IPS DF 19.7 (cell line): ENCODE results near the gene IRF7.

ENCODE experiments used
- DNase-seq: peaks from one replicate; pipeline ENCODE4 v3.0.0-alpha.2; 2013; ENCODE audit warnings: low read depth, low spot score

The IRF7 gene

GRCh38 chr11:608791-609251 lies 6.9 kb downstream of the IRF7 start:
- DNase-seq = no peak

- DNase-seq = no peak
Observed at GRCh38 chr11:607971-608659, 7.6 kb downstream of the IRF7 start.

- no peak for DNase-seq
Observed at GRCh38 chr11:607020-607780, 8.6 kb downstream of the IRF7 start.

- DNase-seq = no peak
Observed at GRCh38 chr11:606245-606644, 9.5 kb downstream of the IRF7 start.

GRCh38 chr11:605286-606129 lies 10.2 kb downstream of the IRF7 start:
- DNase-seq = no peak

GRCh38 chr11:603154-603553 lies 12.6 kb downstream of the IRF7 start:
- no peak for DNase-seq

GRCh38 chr11:601573-602245 lies 14.0 kb downstream of the IRF7 start:
- no peak for DNase-seq

- no peak for DNase-seq
Observed at GRCh38 chr11:598005-598680, 17.6 kb downstream of the IRF7 start.

- DNase-seq = no peak
Observed at GRCh38 chr11:597166-597725, 18.5 kb downstream of the IRF7 start.

- no peak for DNase-seq
Observed at GRCh38 chr11:596374-596773, 19.4 kb downstream of the IRF7 start.

GRCh38 chr11:595400-595799 lies 20.4 kb downstream of the IRF7 start:
- no peak for DNase-seq

GRCh38 chr11:593347-593746 lies 22.4 kb downstream of the IRF7 start:
- no peak for DNase-seq

GRCh38 chr11:592918-593317 lies 22.8 kb downstream of the IRF7 start:
- DNase-seq = no peak

- DNase-seq = no peak
Observed at GRCh38 chr11:592501-592900, 23.2 kb downstream of the IRF7 start.

GRCh38 chr11:590997-591396 lies 24.8 kb downstream of the IRF7 start:
- DNase-seq = no peak

- no peak for DNase-seq
Observed at GRCh38 chr11:589798-590197, 26.0 kb downstream of the IRF7 start.

GRCh38 chr11:587978-588380 lies 27.8 kb downstream of the IRF7 start:
- DNase-seq = no peak

GRCh38 chr11:587546-587945 lies 28.2 kb downstream of the IRF7 start:
- DNase-seq = no peak

- no peak for DNase-seq
Observed at GRCh38 chr11:586376-587316, 29.1 kb downstream of the IRF7 start.

- DNase-seq = no peak
Observed at GRCh38 chr11:584287-584686, 31.5 kb downstream of the IRF7 start.
